Heart right ventricle (tissue), 16 donors: ENCODE results near the gene ZBTB7C. TPM values are rescaled to one million over a fixed set of nuclear protein-coding genes. Genes with fewer than 3 reads are reported as not detected.
A peak's percentile ranks its signal among the peaks of the same experiment; 100 is the strongest.

Experiments used
- ATAC-seq, 8 donors: fragments of 200-7000 bp; cut with Tn5 transposase; one replicate each; pipeline ENCODE4 v1.9.1; 2020; ENCODE audit warnings: mild to moderate bottlenecking in 8 of 8, moderate library complexity in 8 of 8, moderate number of reproducible peaks in 1 of 8
- DNase-seq, 2 donors: peaks; one replicate each; pipeline ENCODE4 v3.0.0-alpha.2; 2020
- H3K27ac ChIP-seq, 10 donors: fragments of 200-600 bp; sonication (generic) in 2 of 10; one replicate each; pipeline versions ENCODE4 v1.5.0 to v1.8.0; 2020 to 2022; ENCODE audit warnings: mild to moderate bottlenecking in 3 of 10
- H3K27me3 ChIP-seq, 7 donors: fragments of 200-600 bp; one replicate each; pipeline ENCODE4 v1.8.0; 2021 to 2022; ENCODE audit warnings: mild to moderate bottlenecking in 2 of 7
- H3K36me3 ChIP-seq, 9 donors: fragments of 200-600 bp; sonication (generic) in 1 of 9; one replicate each; pipeline versions ENCODE4 v1.5.0 to v1.8.0; 2020 to 2022; ENCODE audit warnings: mild to moderate bottlenecking in 2 of 9
- H3K4me1 ChIP-seq, 9 donors: fragments of 200-600 bp; sonication (generic) in 1 of 9; one replicate each; pipeline versions ENCODE4 v1.5.0 to v1.8.0; 2020 to 2022; ENCODE audit warnings: mild to moderate bottlenecking in 4 of 9
- H3K4me3 ChIP-seq, 10 donors: fragments of 200-600 bp; sonication (generic) in 2 of 10; one replicate each; pipeline versions ENCODE4 v1.5.0 to v1.8.0; 2020 to 2022; ENCODE audit warnings: mild to moderate bottlenecking in 7 of 10, moderate library complexity in 2 of 10
- H3K9me3 ChIP-seq, 11 donors: fragments of 200-600 bp in 10 of 11; sonication (generic) in 2 of 11; one replicate each; pipeline versions ENCODE4 v1.5.0 to v1.8.0; 2013 to 2022; ENCODE audit warnings: mild to moderate bottlenecking in 2 of 11, control low read depth in 1 of 11, moderate library complexity in 1 of 11
- CTCF ChIP-seq, 9 donors: fragments of 200-600 bp; sonication (generic) in 2 of 9; IDR thresholded peaks; one replicate each; pipeline versions ENCODE4 v1.5.0 to v1.8.0; 2021 to 2022; ENCODE audit warnings: antibody characterized with exemption in 9 of 9, mild to moderate bottlenecking in 5 of 9, moderate library complexity in 1 of 9
- WGBS, 2 donors: extraction: QIAGEN DNeasy Blood & Tissue Kit; methylation state at CpG; one replicate each; pipeline ENCODE4 v1.1.7; 2013; ENCODE audit warnings: inconsistent platforms in 1 of 2; 5-methylcytosine and 5-hydroxymethylcytosine counted together
- intact Hi-C, 10 donors: fragments of 100-400 bp; cut with DNase I; formaldehyde crosslinking; loops; one replicate each; pipeline versions ENCODE4 v1.11.1 to v1.14.2; 2022
- polyA plus RNA-seq, 2 donors: library from polyadenylated mRNA; stranded (reverse); fragments of 200-250 nt; gene quantifications; one replicate each; pipeline ENCODE4 v1.2.3, GENCODE V29; 2013
- total RNA-seq, 10 donors: library from RNA; stranded (reverse); fragmentation: NEBNext Ultra II Directional in 3 of 10; extraction: Animal tissue kit (Norgen Biotek cat#: 25700) in 3 of 10; gene quantifications; one replicate each; pipeline versions ENCODE4 v1.2.1 to v1.2.4, GENCODE V29; 2021 to 2023
- donor health status: Arrhythmogenic right ventricular cardiomyopathy.
- donor health status: ischemic (EF 13 %, LVEDD 7.1; RV severe dilation, severe dysfunction).
- donor health status: healthy with polysubstance abuse.
- donor health status: DM: no; HTN: yes; CAD: no.
- donor health status: DM: no; HTN: no; CAD: no.
- donor health status: ischemic (EF 25% LVEDD 6.9; RV normal size, moderate dysfunction).
- donor health status: ischemic (EF 25% LVEDD 5.7; RV mildly dilated, moderate dysfunction).
- donor health status: healthy.
- donor health status: DM: yes; HTN: yes; CAD: no.
- donor health status: Ischemic cardiomyopathy.
- donor health status: ischemic (EF 35%, LVEDD 5.7; RV mildly dilated, moderate dysfunction).
- donor health status: nonischemic (EF 11% LVEDD 7.7; RV severe dilation, severe dysfunction).
- donor health status: DM: yes; HTN: yes; CAD: no.
- donor health status: PGD.
- donor health status: ischemic (EF 29% LVEDD 5.4; RV normal size, mild dysfunction).
- donor health status: nonischemic (EF 23%, LVEDD 6.1; RV moderate dilation, normal function).

Gene ZBTB7C
- total and polyA plus RNA-seq, 12 donors: 0.49 to 6.3 (median 1.5) TPM

GRCh38 chr18:48336332-48336731 lies 72.9 kb downstream of the ZBTB7C start:
- intact Hi-C loops: loop anchor here in 2 of 10 donors (10.0 kb wide), 2 partner anchors 78 to 108 kb away; no protein-coding TSS in a partner anchor
- peaks cover 0 to 24% (median 0%) of the 10 kb centered on the region in 9 donors for H3K4me1 ChIP-seq
- H3K4me3 ChIP-seq: no peak overlapping the region
- ATAC-seq: no peak
- peak in 5 of 9 donors; percentile 8 to 39 (median 18) for TF ChIP-seq CTCF (IDR thresholded peaks at IDR 0.05)
- H3K27ac ChIP-seq: no peak overlapping the region
- H3K9me3 ChIP-seq: no peaks in the 10 kb centered on the region
- no peaks in the 10 kb centered on the region for H3K36me3 ChIP-seq
- no peaks in the 10 kb centered on the region for H3K27me3 ChIP-seq
- 74 to 75% methylated on average over 8 of the region's 8 CpGs for WGBS, 2 donors
- DNase-seq: no peak

GRCh38 chr18:48335829-48336228 lies 73.4 kb downstream of the ZBTB7C start:
- DNase-seq: no peak
- Histone ChIP-seq H3K27me3 (no peaks in the 10 kb centered on the region), H3K27ac (no peak overlapping the region), H3K4me3 (no peak overlapping the region), H3K36me3 (no peaks in the 10 kb centered on the region), H3K9me3 (no peaks in the 10 kb centered on the region), H3K4me1 (peaks cover 0 to 19% (median 0%) of the 10 kb centered on the region in 9 donors)
- intact Hi-C loops: loop anchor here in 2 of 10 donors (10.0 kb wide), 2 partner anchors 79 to 109 kb away; no protein-coding TSS in a partner anchor
- 84 to 88% methylated on average over 4 of the region's 4 CpGs for WGBS, 2 donors
- no peak for ATAC-seq
- TF ChIP-seq CTCF (IDR thresholded peaks at IDR 0.05): no peak

GRCh38 chr18:48334845-48335244 lies 74.3 kb downstream of the ZBTB7C start:
- no peaks in the 10 kb centered on the region for H3K27me3 ChIP-seq
- no peak overlapping the region for H3K27ac ChIP-seq
- ATAC-seq: no peak
- no peaks in the 10 kb centered on the region for H3K9me3 ChIP-seq
- H3K4me1 ChIP-seq: peaks cover 0 to 9% (median 0%) of the 10 kb centered on the region in 9 donors
- intact Hi-C loops: loop anchor here in 2 of 10 donors (10.0 kb wide), 2 partner anchors 80 to 110 kb away; no protein-coding TSS in a partner anchor
- H3K4me3 ChIP-seq: no peak overlapping the region
- 92 to 99% methylated on average over 3 of the region's 3 CpGs for WGBS, 2 donors
- DNase-seq: no peak
- TF ChIP-seq CTCF (IDR thresholded peaks at IDR 0.05): no peak
- H3K36me3 ChIP-seq: no peaks in the 10 kb centered on the region

GRCh38 chr18:48333563-48333962 lies 75.6 kb downstream of the ZBTB7C start:
- Histone ChIP-seq H3K9me3 (no peaks in the 10 kb centered on the region), H3K36me3 (no peaks in the 10 kb centered on the region), H3K4me1 (peaks cover 0 to 11% (median 0%) of the 10 kb centered on the region in 9 donors), H3K27ac (no peak overlapping the region), H3K4me3 (no peak overlapping the region), H3K27me3 (no peaks in the 10 kb centered on the region)
- DNase-seq (no peak), ATAC-seq (peak in 1 of 8 donors; percentile 50)
- WGBS, 2 donors: 32 to 39% methylated on average over 4 of the region's 4 CpGs
- intact Hi-C loops: loop anchor here in 2 of 10 donors (10.0 kb wide), 2 partner anchors 81 to 111 kb away; no protein-coding TSS in a partner anchor
- TF ChIP-seq CTCF (IDR thresholded peaks at IDR 0.05): no peak
